Dedifferentiated amniotic fluid mesenchymal stem cell (primary cell): Measurements from ENCODE around the gene REPS2.

ENCODE experiments used
- DNase-seq: peaks from one replicate; pipeline ENCODE4 v3.0.0-alpha.2; 2016; ENCODE audit errors: extremely low spot score

The REPS2 gene

DNA sequence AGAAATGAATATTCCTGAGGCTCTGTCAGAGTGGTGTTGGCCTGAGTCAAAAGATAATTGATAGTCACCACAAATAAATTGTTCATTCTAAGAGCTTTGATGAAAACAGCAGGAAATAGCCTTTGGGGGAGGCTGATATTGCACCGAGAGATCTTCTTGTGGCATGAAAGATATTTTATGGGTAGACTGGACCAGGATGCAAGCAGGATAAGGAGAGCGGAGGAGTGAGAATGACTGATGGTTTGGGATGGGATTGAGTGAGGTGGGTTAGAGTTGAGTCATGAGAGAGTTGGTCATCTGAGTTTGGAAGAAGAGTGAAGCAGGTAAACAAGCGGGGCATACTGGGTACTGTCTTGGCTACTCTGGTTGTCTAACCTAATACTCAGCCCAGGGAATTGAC lies 88.7 kb downstream of the REPS2 start:
- DNase-seq, result no peak

- no peak for DNase-seq
Observed at GRCh38 chrX:17036171-17036961, 89.9 kb downstream of the REPS2 start.

DNA sequence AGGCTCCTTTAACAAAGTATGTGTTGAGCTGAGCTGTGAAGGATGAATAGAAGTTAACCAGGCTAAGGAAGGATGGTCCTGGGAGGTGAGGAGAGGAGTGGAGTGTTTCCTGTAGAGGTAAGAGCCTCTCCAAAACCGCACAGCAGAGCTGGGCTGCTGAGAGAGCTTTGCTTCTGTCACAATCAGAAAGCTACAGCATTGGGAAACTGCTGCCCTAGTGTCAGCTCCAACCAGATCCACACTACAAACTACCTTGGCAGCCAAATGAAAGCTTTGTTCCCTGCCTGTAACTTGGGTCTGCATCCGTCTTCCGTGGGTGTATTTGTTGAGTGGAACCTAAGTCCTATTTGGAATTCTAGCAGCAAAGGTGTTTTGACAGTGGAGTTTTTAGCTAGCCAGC lies 91.8 kb downstream of the REPS2 start:
- no peak for DNase-seq

DNA sequence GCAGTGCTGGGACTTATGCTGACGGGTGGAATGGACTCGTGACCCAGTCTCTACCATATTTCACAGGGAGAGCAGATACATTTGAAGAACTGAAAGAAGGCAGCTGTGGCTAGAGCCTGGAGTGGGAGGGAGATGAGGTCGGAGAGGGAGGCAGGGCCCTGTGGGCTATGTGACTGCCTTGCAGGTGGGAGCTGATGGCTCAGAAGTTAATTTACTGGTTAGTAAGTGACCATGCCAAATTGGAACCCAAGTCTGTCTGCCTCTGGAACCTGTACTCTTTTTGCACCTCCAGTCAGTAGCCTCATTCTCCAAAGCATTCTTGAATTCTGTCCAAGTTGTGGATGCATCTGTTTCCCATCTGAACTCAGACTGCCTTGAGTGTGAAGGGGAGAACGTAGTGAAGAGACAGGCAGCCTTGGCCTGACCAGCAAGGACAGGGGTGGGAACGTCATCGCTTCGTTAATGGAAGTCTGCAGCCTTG lies 92.3 kb downstream of the REPS2 start:
- no peak for DNase-seq

GRCh38 chrX:17039826-17040225 lies 93.4 kb downstream of the REPS2 start:
- no peak for DNase-seq

DNA sequence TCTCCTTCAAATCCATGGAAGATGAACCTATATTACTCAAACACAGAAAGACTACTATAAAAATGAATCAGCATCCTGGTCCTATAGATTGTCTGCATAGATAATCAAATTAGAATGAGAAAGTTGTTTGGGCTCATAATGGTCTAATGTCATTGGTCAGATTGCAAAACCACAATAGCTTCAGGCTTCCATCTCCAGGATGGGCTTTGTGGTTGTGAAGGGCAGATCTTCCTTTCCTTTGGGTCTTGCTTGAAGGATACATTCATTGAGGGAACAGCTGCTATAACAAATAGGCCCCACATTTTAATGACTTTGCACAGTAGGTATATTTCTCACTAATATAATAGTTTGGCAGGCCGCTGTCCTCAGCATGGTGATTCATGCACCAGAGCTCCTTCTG lies 94.3 kb downstream of the REPS2 start:
- no peak for DNase-seq

GRCh38 chrX:17042037-17042436 lies 95.6 kb downstream of the REPS2 start:
- no peak for DNase-seq

GRCh38 chrX:17046478-17047097 lies 100.1 kb downstream of the REPS2 start:
- peak; percentile 74 for DNase-seq

DNA sequence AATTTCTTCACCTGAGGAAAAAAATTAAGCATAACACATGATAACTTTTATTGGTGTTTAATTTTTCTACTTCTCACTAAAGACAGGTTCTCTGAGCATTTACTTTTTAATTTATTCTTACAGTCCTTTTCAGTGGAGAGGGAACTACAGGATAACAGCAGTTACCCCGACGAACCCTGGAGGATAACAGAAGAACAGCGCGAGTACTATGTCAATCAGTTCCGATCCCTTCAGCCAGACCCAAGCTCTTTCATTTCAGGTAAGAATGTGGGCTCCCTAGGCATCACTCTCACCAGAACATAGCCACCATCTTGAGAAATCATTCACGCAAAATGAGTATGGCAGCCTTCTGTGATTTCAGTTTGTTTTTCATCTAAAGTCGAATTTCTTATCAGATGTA lies 100.8 kb downstream of the REPS2 start:
- DNase-seq, result no peak

DNA sequence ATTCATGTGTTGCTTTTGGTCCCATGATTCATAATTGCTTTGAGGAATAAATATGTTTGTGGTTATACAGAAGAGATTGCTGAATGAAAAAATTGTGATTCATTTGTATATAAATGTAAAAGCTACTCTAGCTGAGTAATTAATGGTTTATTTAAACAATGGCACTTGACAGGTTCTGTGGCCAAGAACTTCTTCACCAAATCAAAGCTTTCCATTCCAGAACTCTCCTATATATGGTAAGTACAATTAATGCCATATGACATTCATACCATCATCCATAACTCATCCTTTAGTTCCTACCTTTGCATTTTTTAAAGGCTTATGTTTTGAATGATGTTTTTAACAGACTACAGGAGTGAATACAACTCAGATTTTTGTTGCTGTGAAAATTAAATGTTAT lies 105.8 kb downstream of the REPS2 start:
- DNase-seq, result no peak

GRCh38 chrX:17052793-17053192 lies 106.3 kb downstream of the REPS2 start:
- no peak for DNase-seq

- no peak for DNase-seq
Observed at GRCh38 chrX:17053502-17053901, 107.0 kb downstream of the REPS2 start.

GRCh38 chrX:17056868-17057608 lies 110.6 kb downstream of the REPS2 start:
- DNase-seq, result no peak

DNA sequence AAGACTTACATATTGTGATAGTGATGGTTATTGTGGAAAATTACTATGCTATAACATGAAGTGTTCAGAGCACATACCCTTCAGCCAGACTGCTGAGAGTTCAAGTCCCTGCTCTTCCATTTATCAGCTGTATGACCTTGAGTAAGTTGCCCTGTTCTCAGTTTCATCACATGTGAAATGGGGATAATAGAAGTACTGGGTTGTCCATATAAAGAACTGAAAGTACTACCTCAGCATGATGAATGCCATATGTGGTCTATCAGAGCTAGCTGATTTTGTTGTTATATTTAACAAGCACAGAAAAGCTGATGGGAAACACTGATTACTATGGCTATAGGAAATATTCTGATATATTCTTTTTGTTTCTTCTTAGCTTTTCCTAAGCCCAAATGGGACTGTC lies 115.6 kb downstream of the REPS2 start:
- DNase-seq, result no peak

DNA sequence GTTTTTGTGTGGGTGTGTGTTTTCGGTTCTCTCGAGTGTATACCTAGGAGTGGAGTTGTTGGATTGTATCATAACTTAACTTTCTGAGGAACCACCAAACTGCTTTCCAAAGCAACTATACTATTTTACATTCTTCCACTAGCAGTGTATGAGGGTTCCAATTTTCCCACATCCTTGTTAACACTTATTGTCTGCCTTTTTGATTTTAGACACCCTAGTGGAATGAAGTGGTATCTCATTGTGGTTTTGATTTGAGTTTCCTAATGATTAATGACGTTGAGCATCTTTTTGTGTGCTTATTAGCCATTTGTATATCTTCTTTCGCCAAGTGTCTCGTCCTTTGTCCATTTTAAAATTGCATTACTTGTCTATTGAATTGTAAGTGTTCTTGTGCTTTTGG lies 118.6 kb downstream of the REPS2 start:
- no peak for DNase-seq

- DNase-seq, result no peak
Observed at GRCh38 chrX:17067534-17067933, 121.1 kb downstream of the REPS2 start.

DNA sequence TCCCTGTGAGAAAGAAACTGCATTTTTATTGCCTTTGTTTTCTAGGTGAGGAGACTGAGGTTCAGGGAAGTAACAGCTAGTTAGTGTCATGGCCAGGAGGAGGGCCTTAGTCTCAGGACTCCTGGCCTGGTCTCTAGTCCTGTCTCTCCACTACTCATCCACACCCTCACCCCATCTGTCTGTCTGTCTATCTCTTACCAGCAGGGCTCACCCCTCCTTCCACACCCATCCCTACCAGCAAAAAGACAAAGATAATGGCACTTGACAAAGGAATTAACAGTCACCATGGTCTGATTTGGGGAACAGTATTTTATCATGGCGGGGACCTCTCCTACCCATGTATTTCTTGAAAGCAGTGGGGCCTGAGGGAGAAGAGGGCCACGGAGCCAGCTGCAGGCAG lies 125.8 kb downstream of the REPS2 start:
- DNase-seq, result no peak

DNA sequence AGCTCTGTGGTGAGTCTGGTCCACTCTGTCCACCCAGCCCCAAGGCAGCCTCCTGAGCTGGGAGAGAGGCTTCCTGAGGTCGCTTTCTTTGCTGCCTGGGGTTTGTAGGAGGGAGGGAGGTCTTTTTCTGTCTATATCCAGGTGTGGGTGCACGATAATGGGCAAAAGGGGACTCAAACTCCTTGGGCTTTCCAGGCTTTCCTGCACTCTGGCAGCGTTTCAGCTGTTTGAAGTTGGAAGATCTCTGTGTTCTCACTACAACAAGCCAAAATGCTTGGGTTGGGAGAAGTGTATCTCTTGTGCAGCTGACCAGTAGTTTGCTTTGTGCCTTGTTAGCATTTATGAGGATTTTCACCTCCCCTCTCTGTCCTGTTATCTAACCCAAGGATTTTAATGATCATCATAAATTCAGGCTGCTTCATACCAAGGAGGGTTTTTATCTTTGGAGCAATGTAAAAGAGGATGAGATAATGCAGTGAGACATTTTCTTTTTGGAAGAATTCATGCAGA lies 126.3 kb downstream of the REPS2 start:
- no peak for DNase-seq

DNA sequence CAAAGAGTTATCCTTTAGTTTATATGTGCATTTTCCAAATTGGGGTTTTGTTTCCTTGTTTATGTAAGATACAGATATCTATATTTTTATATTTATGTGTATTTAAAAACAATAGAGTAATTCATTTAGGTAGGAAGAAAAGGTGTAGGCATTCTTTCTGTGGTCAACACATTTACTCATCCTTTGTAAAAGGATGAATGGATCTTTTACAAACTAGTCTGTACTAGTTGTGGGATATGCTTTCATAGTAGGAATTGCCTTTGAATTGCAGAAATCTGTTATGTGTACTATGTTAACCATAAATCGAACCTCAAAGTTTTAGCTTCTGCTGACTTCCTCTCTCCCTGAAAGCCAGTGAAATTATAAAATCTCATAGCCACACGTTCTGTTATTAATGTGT lies 128.5 kb downstream of the REPS2 start:
- DNase-seq, result no peak

- DNase-seq, result no peak
Observed at GRCh38 chrX:17077361-17077760, 130.9 kb downstream of the REPS2 start.

DNA sequence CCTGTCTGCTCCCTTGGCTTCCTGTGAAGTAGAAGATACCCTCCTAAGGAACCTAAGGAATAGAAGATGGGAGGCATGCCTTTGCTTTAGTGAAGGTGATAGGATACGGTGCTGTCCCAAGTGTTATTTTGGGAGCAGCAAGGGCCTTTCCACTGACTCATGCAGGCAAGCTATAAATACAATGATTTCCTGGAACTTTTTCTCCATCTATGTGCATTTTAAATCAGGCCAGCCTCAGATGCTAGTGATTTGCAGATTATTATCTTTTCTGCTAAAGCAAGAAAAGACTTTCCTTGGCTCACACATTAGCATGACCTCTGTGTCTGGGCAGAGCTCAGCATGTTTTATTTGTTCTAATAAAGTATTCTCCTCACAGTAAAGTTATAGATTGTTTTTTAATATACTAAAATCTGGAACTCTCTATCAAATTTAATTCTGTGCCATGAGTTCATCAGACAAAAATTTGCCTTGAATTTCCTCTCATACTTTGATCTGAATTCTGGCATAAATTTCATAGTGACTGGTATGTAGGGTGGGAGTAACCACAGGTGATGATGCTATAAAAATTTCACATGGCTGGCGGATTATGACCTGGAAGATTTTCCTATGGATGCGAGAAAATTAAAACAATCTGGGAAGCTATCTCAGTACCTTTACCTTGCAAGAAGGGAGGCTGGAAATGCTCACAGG lies 131.7 kb downstream of the REPS2 start:
- DNase-seq, result no peak

- no peak for DNase-seq
Observed at GRCh38 chrX:17081511-17081910, 135.1 kb downstream of the REPS2 start.
